ENCODE measurements around the gene VPS37B. TPM values are rescaled to one million over a fixed set of nuclear protein-coding genes. Genes with fewer than 3 reads are reported as not detected.

The VPS37B gene
- total RNA-seq, 2 experiments from 2014 or later = 33.4 to 36.8 TPM

GRCh38 chr12:122823429-122823828 lies 72.5 kb downstream of the VPS37B start:
- POLR2A ChIA-PET = no interaction called here
- ATAC-seq (ENCODE audit: low read depth) (no peak), DNase-seq (no peak)
- Mint-ChIP-seq H3K27me3 (peaks cover 11% of the 10 kb centered on the region), H3K4me1 (no peaks in the 10 kb centered on the region), H3K4me3 (no peak overlapping the region), H3K27ac (no peak overlapping the region), H3K36me3 (no peaks in the 10 kb centered on the region), H3K9me3 (no peaks in the 10 kb centered on the region)

- H3K9me3 Mint-ChIP-seq = no peaks in the 10 kb centered on the region
- H3K4me3 Mint-ChIP-seq = no peak overlapping the region
- no peaks in the 10 kb centered on the region for H3K4me1 Mint-ChIP-seq
- peaks cover 2% of the 10 kb centered on the region for H3K27me3 Mint-ChIP-seq
- no peaks in the 10 kb centered on the region for H3K36me3 Mint-ChIP-seq
- no peak overlapping the region for H3K27ac Mint-ChIP-seq
- no peak for ATAC-seq (ENCODE audit: low read depth)
- POLR2A ChIA-PET = no interaction called here
- no peak for DNase-seq
Observed at GRCh38 chr12:122820838-122821271, 75.1 kb downstream of the VPS37B start.

GRCh38 chr12:122820138-122820537 lies 75.8 kb downstream of the VPS37B start:
- H3K27ac Mint-ChIP-seq = no peak overlapping the region
- DNase-seq = no peak
- no peaks in the 10 kb centered on the region for H3K36me3 Mint-ChIP-seq
- peaks cover 2% of the 10 kb centered on the region for H3K27me3 Mint-ChIP-seq
- H3K4me3 Mint-ChIP-seq = no peak overlapping the region
- H3K9me3 Mint-ChIP-seq = no peaks in the 10 kb centered on the region
- H3K4me1 Mint-ChIP-seq = no peaks in the 10 kb centered on the region
- ATAC-seq (ENCODE audit: low read depth) = no peak
- POLR2A ChIA-PET = no interaction called here

GRCh38 chr12:122819209-122819785 lies 76.6 kb downstream of the VPS37B start:
- H3K9me3 Mint-ChIP-seq = no peaks in the 10 kb centered on the region
- no peaks in the 10 kb centered on the region for H3K36me3 Mint-ChIP-seq
- peaks cover 2% of the 10 kb centered on the region for H3K27me3 Mint-ChIP-seq
- no peak overlapping the region for H3K4me3 Mint-ChIP-seq
- ATAC-seq (ENCODE audit: low read depth) (no peak), DNase-seq (no peak)
- POLR2A ChIA-PET = no interaction called here
- H3K27ac Mint-ChIP-seq = no peak overlapping the region
- H3K4me1 Mint-ChIP-seq = no peaks in the 10 kb centered on the region

Other genes starting within 250 kb of the VPS37B start
- not detected for gene HCAR2, start 192.8 kb downstream of the VPS37B start, total RNA-seq
- gene HCAR3, start 179.3 kb downstream of the VPS37B start, total RNA-seq = not detected
- gene HCAR1, start 165.3 kb downstream of the VPS37B start, total RNA-seq = under 1 TPM; 0.08 to 0.17 TPM
- 10 to 100 TPM; 51.7 to 53.5 TPM for gene DENR, start 143.3 kb downstream of the VPS37B start, total RNA-seq
- gene CCDC62, start 121.6 kb downstream of the VPS37B start, total RNA-seq = under 1 TPM; 0.58 to 0.62 TPM
- 10 to 100 TPM; 54.7 to 57.8 TPM for gene HIP1R, start 60.7 kb downstream of the VPS37B start, total RNA-seq
- gene ABCB9, start 70.3 kb upstream of the VPS37B start, total RNA-seq = 1 to 10 TPM; 7.0 to 9.2 TPM
- gene OGFOD2, start 79.1 kb upstream of the VPS37B start, total RNA-seq = 10 to 100 TPM; 33.8 to 35.5 TPM
- gene ARL6IP4, start 84.6 kb upstream of the VPS37B start, total RNA-seq = 100 to 1,000 TPM; 204 to 211 TPM